Activated CD8-positive, alpha-beta memory T cell treated with anti-CD3 and anti-CD28 coated beads for 24 hours (primary cell): ENCODE measurements around the gene ZNF75A.

Experiments
- DNase-seq: peaks from one replicate; pipeline ENCODE4 v3.0.0-alpha.2; 2020

The ZNF75A gene

DNA sequence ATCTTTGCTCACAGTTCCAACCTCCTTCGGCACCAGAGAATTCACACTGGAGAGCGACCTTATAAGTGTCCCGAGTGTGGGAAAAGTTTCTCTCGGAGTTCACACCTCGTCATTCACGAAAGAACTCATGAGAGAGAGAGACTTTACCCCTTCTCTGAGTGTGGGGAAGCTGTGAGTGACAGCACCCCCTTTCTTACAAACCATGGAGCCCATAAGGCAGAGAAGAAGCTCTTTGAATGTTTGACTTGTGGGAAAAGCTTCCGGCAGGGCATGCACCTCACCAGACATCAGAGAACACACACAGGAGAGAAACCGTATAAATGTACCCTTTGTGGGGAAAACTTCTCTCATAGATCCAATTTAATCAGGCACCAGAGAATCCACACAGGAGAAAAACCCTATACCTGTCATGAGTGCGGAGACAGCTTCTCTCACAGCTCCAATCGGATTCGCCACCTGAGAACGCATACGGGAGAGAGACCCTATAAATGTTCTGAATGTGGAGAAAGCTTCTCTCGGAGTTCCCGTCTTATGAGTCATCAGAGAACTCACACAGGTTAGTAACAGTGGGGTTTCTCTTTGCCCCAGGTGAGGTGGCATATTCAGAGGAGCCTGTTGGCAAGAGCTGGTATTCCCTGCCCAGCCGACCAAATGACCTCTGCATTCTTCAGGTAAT is 15.2 kb upstream of the ZNF75A start:
- no peak for DNase-seq

DNA sequence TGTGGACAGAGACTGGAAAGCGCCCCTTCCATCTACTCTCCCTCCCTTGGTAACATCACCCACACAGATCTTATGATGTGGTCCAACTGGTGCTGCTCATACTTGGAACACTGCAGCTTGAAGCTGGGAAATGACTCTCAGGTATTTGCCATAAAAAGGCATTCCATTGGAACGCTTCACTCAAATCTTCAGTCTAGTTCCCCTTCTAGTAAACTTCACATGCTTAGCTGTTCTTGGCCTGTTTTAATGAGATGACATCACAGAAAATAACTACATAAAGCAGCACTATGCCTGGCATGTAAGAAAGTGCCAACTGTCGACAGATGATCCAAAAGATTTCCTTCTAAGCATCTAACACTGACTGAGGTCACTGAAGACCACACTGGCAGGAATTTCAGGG is 12.7 kb upstream of the ZNF75A start:
- DNase-seq, result no peak

DNA sequence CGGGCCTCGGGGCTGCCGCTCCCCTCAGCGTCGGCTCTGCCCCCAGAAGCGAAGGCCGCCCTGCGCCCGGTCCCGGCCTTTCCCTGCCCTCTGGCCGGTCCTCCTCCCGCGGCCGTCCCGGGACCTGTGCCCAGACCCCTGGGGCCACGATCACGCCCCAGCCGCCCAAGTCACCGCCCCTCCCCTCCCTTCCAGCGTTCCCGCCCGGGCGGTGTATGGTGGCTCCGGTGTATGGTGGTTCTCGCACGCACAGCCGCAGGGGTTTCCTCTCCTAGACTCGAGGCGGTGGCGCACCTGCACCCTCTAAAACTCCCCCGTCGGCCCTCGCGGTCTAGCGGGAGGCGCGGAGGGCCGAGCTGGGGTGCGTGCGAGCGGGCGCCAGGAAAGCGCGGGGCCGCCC is 10.1 kb upstream of the ZNF75A start:
- DNase-seq, result no peak

DNA sequence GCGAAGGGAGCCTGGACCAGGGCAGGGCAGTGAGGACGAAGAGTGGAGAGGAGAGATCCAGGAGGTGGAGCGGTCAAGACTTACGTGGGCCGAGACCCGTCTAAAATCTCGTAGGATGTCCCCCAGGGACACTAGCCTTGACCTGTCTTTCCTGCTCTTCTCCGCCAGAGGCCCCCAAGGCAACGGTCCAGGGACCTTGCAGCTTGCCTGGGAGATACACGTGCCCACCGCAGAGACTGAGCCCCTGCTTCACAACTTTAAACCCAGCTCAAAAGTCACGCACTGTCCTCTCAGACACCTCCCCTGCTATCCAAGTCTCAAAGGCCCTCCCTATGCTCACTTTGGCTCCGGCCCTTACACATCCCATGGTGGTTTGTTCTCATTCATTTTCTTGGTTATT is 9.5 kb upstream of the ZNF75A start:
- no peak for DNase-seq

DNA sequence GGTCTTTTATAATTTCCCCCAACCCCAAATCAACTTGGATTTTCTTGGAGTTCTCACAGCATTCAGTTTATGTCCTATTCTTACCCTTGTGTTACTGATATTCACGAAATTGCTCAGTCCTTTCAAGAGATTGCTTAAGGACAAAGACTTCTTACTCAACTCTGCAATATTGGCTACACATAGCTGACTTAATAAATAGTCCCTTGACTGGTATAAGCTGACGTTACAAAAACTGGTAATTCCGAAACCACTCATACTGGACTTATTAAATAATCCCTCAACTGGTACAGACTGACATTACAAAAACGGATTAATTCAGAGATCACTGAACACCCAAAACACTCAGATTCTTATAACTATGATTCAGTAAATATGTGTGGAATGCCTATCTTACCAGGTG is 927 bp upstream of the ZNF75A start:
- DNase-seq, result no peak

DNA sequence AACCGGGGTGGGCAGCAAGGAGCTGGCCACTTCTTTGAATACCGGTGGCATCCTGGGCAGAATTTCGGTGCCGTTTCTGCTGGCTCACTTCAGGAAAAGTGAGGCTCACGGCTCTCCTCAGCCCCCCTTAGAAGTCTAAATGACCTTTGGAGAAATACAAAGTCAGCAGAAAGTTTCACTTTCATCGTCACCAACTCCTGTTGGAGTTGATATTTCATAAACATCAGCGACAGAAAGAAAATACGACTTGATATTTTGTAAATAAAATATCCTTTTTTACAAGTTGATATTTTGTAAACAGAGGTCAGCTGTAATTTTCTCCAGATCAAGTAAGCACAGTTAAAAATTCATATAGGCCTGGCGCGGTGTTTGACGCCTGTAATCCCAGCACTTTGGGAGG is 781 bp downstream of the ZNF75A start:
- DNase-seq, result no peak

DNA sequence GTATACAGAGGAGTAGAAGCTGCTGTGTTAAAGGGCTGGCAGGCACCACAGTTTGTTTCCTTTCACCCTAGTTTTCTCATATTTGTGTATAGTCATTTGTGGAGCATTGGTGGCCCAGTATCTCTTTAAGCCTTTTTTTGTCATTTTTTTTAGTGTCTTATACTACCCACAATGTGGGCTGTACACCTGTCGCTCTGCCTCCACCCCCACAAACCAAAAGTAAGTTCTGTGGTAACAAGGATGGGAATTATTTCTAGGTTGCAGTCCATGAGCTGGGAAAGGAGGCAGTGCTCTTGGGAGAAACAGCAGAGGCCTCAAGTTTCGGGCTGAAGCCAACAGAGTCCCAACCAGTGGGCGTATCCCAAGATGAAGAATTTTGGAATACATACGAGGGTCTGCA is 6.2 kb downstream of the ZNF75A start:
- no peak for DNase-seq

DNA sequence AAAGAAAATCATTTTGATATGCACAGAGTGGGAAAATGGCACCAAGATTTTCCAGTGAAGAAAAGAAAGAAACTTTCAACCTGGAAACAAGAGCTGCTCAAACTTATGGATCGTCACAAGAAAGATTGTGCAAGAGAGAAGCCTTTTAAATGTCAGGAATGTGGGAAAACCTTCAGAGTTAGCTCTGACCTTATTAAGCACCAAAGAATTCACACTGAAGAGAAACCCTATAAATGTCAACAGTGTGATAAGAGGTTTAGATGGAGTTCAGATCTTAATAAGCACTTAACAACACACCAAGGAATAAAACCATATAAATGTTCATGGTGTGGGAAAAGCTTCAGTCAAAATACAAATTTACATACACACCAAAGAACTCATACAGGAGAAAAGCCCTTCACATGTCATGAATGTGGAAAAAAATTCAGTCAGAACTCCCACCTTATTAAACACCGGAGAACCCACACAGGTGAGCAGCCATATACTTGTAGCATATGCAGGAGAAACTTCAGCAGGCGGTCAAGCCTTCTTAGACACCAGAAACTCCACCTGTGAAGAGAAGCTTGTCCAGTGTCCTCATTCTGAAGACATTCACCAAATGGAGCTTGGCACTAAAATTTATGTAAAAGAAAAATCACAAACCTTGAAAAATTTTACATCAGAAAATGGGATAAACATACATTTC is 12.2 kb downstream of the ZNF75A start:
- DNase-seq, result no peak

DNA sequence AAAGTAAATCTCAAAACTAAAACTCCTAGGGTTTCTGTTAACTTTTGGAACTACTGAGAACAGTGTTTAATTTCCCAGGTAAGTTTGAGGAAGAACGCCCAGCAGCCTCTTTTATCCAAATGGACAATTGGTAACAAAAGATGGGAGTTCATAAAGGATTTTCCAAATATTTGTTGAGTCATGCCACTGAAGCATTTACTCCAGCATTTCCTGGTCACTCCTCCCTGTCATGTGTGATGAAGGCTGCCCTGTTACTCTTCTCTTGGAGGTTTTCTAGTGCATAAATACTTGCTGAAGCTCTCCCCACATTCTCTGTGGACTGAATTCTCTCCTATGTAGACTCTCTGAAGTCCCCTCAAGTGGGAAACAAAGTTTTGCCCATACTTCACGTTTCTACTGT is 16.5 kb downstream of the ZNF75A start:
- no peak for DNase-seq

DNA sequence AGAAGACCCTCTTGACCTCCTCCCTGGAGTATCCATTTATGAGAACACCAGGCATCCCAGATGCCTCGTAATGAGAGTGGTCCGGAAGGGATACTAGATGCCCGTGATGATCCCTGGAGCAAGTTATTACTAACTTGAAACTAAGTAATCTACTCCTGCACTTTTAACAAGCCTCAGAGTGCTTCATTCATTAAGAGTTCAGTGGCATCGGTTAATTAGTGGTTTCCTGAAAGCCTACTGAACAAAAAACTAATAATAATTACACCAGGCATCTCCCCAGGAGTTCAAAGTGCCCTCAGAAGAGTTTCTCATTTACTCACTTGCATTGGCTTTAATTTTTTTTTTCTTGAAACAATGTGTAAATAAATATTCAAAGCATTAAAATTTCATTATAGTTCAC is 22.2 kb downstream of the ZNF75A start:
- no peak for DNase-seq

DNA sequence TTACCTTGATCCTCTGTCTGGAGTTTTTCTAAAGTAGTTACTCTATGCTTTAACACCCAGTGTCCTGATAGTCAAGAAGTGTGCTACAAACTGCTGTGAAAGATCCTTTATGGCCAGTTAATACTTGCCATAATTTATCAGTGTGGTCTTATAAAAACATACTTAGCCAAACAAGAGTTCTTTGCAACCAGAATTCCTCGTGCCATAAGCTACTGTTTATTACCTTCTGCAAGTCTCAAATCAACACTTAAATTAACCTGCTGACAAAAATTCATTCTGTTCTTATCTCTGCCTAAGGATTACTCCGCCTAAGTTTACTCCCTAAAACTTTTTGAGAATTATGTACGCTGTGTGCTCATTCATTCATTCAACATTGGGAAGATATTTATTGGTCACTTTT is 22.8 kb downstream of the ZNF75A start:
- DNase-seq, result no peak

DNA sequence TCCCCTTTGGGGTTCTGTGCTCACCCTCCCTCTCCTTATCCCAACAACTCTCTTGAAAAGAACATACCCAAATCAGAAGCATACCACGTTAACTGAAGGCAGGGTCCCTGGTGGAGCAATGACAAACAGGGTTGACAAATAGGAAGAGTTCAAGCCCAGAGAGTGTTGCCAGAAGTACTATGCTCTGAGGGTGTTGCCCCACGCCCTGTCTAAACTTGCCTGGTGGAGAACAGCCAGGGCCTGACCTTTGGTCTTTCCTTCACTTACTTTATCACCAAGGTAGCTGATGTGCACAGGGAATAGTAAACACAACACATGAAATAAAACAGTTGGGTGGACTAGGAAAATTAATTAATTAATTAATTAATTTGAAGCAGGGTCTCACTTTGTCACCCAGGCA is 23.3 kb downstream of the ZNF75A start:
- no peak for DNase-seq

DNA sequence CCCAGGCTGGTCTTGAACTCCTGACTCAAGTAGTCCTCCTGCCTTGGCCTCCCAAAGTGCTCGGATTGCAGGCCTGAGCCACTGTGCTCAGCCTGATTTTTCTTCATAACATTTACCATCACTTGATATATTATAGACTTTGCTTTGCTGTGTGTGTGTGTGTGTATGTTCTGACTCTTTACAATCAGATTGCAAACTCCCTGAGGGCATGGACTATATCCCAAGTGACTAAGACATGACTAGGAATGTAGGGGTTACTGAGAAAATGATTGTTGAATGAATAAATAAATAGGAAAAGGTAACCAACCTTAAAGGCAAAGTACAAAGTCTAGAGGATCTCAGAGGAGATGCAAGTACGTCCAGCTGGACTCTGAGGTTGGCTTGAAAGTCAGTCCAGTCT is 40.7 kb downstream of the ZNF75A start:
- no peak for DNase-seq

DNA sequence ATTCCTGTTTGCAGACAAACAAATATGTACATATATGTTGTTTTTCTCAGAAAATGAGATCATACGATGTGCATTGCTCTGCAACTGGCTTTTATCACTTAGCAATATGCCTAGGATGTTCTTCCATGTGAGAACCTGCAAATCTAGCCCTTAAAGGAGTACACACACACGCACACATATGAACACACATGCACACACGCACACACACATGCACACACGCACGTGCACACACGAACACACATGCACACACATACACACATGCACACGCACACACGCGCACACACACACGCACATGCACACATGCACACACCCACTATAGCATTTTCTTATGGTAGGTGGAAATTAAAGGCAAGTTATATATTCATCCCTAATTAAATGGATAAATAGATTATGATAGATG is 42.3 kb downstream of the ZNF75A start:
- no peak for DNase-seq

DNA sequence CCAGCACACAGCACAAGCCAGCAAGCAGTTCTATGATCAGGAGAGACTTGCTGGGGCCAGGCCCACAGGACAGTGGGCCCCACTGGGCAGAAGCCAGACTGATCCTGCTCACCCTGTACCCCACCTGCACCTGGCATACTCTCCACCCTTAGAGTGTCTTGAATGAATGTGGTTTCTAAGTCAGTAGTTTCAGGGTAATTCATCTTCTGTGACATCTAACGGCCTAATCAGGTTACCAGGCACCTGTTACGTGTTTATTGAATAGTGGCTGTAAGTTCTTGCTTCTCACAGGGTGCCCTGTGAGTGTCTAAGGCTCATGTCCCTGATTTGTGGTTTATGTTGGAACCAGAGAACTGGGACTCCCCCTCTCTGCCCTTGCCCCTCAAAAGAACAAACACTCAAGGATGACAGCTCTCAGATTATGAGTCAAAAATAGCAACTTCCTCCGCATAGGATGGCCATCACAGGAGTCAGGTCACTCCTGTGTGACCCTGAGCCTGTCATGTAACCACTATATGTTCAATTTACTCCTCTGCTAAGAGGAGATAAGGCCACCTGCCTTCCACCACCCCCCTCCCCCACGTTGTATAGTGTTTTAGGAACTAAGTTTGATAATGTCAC is 43.4 kb downstream of the ZNF75A start:
- no peak for DNase-seq

DNA sequence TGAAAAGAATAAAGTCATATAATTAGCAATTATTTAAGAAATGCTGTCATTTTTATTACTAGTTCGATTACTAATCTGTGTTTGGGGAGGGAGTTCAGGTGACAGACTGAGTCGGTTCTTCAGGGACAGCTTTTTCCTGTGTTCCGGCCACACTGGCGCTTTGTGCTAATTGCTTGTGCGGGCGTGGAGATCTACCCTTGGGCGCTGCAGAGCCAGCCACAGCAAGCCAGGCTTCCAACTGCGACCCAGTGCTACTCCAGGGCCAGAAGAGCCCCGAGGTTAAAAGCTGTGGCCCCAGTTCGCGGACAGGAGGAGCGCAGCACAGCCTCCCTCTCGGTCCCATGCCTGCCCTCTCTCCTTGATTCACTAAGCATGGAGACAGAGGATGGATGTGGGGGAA is 43.9 kb downstream of the ZNF75A start:
- no peak for DNase-seq

DNA sequence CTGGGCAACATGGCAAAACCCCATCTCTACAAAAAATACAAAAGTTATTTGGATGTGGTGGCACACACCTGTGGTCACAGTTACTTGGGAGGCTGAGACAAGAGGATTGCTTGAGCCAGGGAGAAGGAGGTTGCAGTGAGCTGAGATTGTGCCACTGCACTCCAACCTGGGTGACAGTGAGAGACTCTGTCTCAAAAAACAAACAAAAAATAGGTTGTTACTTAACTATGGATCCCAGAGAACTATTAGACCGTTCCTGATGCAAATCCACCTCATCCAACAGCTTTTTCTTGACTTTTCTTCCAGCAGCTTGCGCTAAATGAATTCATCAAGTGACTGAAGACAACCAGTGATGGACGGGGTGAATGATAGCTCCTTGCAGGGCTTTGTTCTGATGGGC is 50.3 kb downstream of the ZNF75A start, which contains the start of gene OR2C1:
TSS of gene OR2C1 (plus strand) at position 301 of the 400 bp plus-strand sequence. CDS start at position 353, 52 bp downstream.
- DNase-seq, result no peak

DNA sequence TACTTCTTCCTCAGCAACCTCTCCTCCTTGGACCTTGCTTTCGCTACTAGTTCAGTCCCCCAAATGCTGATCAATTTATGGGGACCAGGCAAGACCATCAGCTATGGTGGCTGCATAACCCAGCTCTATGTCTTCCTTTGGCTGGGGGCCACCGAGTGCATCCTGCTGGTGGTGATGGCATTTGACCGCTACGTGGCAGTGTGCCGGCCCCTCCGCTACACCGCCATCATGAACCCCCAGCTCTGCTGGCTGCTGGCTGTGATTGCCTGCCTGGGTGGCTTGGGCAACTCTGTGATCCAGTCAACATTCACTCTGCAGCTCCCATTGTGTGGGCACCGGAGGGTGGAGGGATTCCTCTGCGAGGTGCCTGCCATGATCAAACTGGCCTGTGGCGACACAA is 50.8 kb downstream of the ZNF75A start:
- no peak for DNase-seq

DNA sequence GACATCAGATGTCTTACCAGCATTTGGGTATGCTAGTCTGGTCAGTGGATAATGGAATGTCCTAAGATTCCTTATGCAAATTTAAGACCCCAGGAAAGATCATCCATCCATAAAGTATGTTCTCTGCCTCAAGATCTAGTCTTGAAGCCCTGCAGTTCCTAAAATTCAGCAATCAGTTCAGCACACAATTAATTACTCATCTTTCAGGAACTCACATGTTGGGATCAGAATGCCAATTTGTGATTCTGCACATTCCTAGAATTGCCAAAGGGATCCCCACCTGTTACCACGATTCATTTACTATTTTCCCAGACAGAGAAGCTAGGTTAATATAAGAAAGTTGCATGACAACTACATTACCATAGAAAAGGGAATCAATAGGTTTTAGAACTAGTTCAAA is 53.6 kb downstream of the ZNF75A start:
- DNase-seq, result no peak

DNA sequence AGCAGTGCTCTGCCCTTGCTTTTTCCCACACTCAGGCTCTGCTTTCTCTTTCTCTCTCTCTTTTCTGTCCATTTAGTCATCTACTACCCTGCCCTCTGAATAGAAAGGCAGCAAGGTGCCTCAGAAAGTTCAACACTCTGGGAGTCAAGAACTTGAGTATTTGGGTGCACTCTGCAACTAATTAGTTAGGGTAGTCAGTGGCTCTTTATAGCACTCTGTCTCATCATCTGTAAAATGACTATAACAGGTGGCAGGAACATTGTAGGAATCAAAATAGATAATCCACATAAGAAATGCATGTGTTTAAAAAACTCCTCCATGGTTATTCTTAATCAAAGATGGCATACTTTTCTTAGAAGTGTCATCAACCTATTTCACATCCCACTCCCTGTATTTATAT is 57.6 kb downstream of the ZNF75A start:
- no peak for DNase-seq

DNA sequence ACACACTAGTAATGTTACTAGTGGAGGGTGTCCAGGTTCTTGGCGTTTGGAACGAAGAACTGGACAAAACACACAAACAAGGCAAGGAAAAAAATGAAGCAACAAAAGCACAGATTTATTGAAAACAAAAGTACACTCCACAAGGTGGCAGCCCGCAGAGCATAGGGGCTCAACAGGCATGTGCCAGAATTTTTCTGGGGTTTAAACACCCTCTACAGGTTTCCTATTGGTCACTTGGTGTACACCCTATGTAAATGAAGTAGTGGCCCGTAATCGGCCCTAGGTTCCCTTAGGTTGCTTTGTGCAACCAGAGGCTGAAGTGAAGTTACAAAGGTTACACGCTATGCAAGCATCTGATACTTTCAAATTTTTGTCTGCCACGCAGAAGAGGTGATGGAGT is 58.5 kb downstream of the ZNF75A start:
- no peak for DNase-seq

DNA sequence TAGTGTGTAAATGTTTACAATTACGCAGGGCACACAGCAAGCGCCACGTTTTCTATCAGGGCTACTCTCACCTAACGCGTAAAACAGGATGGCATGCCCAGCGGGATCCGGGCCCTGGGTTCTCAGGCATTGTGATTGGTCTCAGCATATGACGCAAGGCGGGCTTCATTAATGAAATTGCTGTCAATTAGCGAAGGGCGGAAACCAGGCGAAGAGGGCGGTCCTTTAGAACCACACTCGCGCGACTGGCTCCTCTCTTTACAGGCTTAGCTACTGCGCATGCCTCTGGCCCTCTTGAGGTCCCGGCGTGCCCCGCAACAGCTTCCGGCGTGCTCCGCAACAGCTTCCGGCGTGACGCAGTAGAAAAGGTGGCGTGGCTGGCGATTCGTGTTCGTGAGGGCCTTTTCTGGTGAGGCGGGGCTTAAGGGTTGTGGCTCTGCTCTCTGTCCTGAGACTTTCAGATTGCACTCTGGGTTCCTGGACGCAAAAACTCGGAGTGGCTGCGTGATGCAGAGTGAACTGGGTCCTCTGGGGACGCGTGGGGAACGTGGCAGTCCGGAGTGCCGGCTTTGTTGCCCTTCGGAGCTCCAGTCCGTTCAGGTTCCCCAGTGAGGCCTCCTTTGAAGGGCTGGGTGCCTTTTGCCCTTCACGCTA is 59.6 kb downstream of the ZNF75A start:
- peak; percentile 90 for DNase-seq
